Ovary (tissue), 9 donors: ENCODE measurements around the gene LAP3. TPM values are rescaled to one million over a fixed set of nuclear protein-coding genes. Genes with fewer than 3 reads are reported as not detected.

Experiments used
- DNase-seq, 5 donors: peaks; one replicate each; pipeline ENCODE4 v3.0.0-alpha.2; 2019 to 2020
- H3K27ac ChIP-seq, 2 donors: fragments of 200-600 bp; one replicate each; pipeline versions ENCODE4 v1.5.1 to v1.8.0; 2019 to 2022
- H3K27me3 ChIP-seq: fragments of 200-600 bp; one replicate; pipeline ENCODE4 v1.8.0; 2022
- H3K36me3 ChIP-seq: fragments of 200-600 bp; sonication (generic); one replicate; pipeline ENCODE4 v1.5.1; 2019
- H3K4me1 ChIP-seq: one replicate; pipeline ENCODE4 v1.8.1; 2013; ENCODE audit warnings: mild to moderate bottlenecking, moderate library complexity; ENCODE audit not compliant: insufficient read depth
- H3K4me3 ChIP-seq: fragments of 200-600 bp; sonication (generic); one replicate; pipeline ENCODE4 v1.5.1; 2017
- H3K9me3 ChIP-seq, 2 donors: fragments of 200-600 bp in 1 of 2; sonication (generic) in 1 of 2; one replicate each; pipeline versions ENCODE4 v1.5.1 to v1.8.1; 2013 to 2019; ENCODE audit warnings: mild to moderate bottlenecking in 1 of 2, moderate library complexity in 1 of 2
- EP300 ChIP-seq: sonication (generic); formaldehyde crosslinking; IDR thresholded peaks from one replicate; pipeline ENCODE4 v1.6.1; 2017; ENCODE audit warnings: antibody characterized with exemption
- POLR2A ChIP-seq: fragments of 450-650 bp; IDR thresholded peaks from one replicate; pipeline ENCODE4 v1.6.1; 2017; ENCODE audit warnings: antibody characterized with exemption, mild to moderate bottlenecking, moderate library complexity
- WGBS, 3 donors: extraction: QIAGEN DNeasy Blood & Tissue Kit in 1 of 3; methylation state at CpG; one replicate each; pipeline versions ENCODE4 v1.1.5 to v1.1.7; 2013 to 2017; 5-methylcytosine and 5-hydroxymethylcytosine counted together
- intact Hi-C, 4 donors: fragments of 100-400 bp; cut with DNase I; formaldehyde crosslinking; loops; one replicate each; pipeline versions ENCODE4 v1.11.0 to v1.15.1; 2022 to 2023
- polyA plus RNA-seq, 2 donors: library from polyadenylated mRNA; stranded (reverse); fragments of 200-250 nt in 1 of 2; fragments of 350-450 nt in 1 of 2; fragmentation: Illumina TruSeq in 1 of 2; extraction: RNeasy Lipid Tissue Mini Kit (QIAGEN cat#74804) in 1 of 2; gene quantifications; one replicate each; pipeline ENCODE4 v1.2.3, GENCODE V29; 2013 to 2014
- total RNA-seq, 7 donors: library from RNA; depleted of rRNA in 2 of 7; stranded (reverse); fragments of >200 nt in 2 of 7; fragmentation: NEBNext Ultra II Directional in 3 of 7; extraction: Animal tissue kit (Norgen Biotek cat#: 25700) in 3 of 7; gene quantifications; one replicate each; pipeline versions ENCODE4 v1.1.0 to v1.2.4, GENCODE V29; 2016 to 2023
- TF ChIP-seq, protein P1 (sequence below), 3 donors: fragments of 450-650 bp in 2 of 3; fragments of 200-600 bp in 1 of 3; IDR thresholded peaks; one replicate each; pipeline versions ENCODE4 v1.5.1 to v1.8.0; 2016 to 2022; ENCODE audit warnings: antibody characterized with exemption in 3 of 3, mild to moderate bottlenecking in 1 of 3
- donor health status: DM: no; HTN: no; CAD: no; lungs with moderate emphysema.
- donor health status: DM: no; HTN: no; CAD: no.
- donor health status: Bipolar disorder and iron deficiency.
- donor health status: DM: yes; HTN: yes; CAD: no.
- donor health status: DM: no; HTN: no; CAD: no.
- donor health status: DM: yes; HTN: yes; CAD: no.

The LAP3 gene
- total and polyA plus RNA-seq, 9 donors = 23.5 to 69.0 (median 33.9) TPM

GRCh38 chr4:17647176-17647806 is 70.3 kb downstream of the LAP3 start:
- no peaks in the 10 kb centered on the region for H3K9me3 ChIP-seq
- intact Hi-C loops = no loop called here
- no peaks in the 10 kb centered on the region for H3K4me1 ChIP-seq
- no peaks in the 10 kb centered on the region for H3K36me3 ChIP-seq
- no peak for DNase-seq
- no peak overlapping the region for H3K4me3 ChIP-seq
- no peaks in the 10 kb centered on the region for H3K27me3 ChIP-seq
- WGBS, 3 donors = 81 to 86% (median 86%) methylated on average over 9 of the region's 9 CpGs
- no peak for TF ChIP-seq POLR2A
- no peak for TF ChIP-seq EP300
- TF ChIP-seq, protein P1, sequence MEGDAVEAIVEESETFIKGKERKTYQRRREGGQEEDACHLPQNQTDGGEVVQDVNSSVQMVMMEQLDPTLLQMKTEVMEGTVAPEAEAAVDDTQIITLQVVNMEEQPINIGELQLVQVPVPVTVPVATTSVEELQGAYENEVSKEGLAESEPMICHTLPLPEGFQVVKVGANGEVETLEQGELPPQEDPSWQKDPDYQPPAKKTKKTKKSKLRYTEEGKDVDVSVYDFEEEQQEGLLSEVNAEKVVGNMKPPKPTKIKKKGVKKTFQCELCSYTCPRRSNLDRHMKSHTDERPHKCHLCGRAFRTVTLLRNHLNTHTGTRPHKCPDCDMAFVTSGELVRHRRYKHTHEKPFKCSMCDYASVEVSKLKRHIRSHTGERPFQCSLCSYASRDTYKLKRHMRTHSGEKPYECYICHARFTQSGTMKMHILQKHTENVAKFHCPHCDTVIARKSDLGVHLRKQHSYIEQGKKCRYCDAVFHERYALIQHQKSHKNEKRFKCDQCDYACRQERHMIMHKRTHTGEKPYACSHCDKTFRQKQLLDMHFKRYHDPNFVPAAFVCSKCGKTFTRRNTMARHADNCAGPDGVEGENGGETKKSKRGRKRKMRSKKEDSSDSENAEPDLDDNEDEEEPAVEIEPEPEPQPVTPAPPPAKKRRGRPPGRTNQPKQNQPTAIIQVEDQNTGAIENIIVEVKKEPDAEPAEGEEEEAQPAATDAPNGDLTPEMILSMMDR (IDR thresholded peaks at IDR 0.05) = no peak
- no peak overlapping the region for H3K27ac ChIP-seq

DNA sequence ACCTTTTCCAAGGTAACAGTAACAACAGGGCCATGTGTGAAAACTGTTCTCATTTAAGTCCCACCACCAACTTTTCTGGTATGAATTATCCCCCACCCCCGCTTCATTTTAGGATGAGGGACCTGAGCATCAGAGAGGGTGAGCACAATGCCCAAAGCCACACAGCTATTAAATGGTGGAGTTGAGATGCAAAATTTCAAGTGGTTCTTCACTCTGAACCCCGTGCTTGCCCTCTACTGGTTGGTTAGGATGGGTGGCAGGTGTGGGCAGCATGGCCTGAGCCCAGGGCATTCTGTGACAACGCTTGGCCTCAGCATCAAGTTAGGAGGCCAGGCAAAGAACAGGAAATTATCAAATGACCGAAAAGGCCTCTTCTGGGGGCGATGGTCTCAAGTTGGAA is 70.9 kb downstream of the LAP3 start:
- intact Hi-C loops = no loop called here
- no peaks in the 10 kb centered on the region for H3K4me1 ChIP-seq
- no peaks in the 10 kb centered on the region for H3K9me3 ChIP-seq
- no peaks in the 10 kb centered on the region for H3K36me3 ChIP-seq
- H3K27ac ChIP-seq = no peak overlapping the region
- no peaks in the 10 kb centered on the region for H3K27me3 ChIP-seq
- TF ChIP-seq, protein P1 (IDR thresholded peaks at IDR 0.05) = no peak
- TF ChIP-seq EP300 (no peak), POLR2A (no peak)
- H3K4me3 ChIP-seq = no peak overlapping the region
- WGBS, 3 donors = 84 to 88% (median 84%) methylated on average over 5 of the region's 5 CpGs
- no peak for DNase-seq

- TF ChIP-seq, protein P1 (IDR thresholded peaks at IDR 0.05) = no peak
- TF ChIP-seq POLR2A (no peak), EP300 (no peak)
- Histone ChIP-seq H3K27ac (no peak overlapping the region), H3K36me3 (no peaks in the 10 kb centered on the region), H3K9me3 (no peaks in the 10 kb centered on the region), H3K27me3 (no peaks in the 10 kb centered on the region), H3K4me3 (no peak overlapping the region), H3K4me1 (no peaks in the 10 kb centered on the region)
- DNase-seq = no peak
- intact Hi-C loops = no loop called here
- WGBS, 3 donors = 87 to 94% (median 93%) methylated on average over 2 of the region's 2 CpGs
These were observed 73.4 kb downstream of the LAP3 start for GRCh38 chr4:17650406-17650805.

DNA sequence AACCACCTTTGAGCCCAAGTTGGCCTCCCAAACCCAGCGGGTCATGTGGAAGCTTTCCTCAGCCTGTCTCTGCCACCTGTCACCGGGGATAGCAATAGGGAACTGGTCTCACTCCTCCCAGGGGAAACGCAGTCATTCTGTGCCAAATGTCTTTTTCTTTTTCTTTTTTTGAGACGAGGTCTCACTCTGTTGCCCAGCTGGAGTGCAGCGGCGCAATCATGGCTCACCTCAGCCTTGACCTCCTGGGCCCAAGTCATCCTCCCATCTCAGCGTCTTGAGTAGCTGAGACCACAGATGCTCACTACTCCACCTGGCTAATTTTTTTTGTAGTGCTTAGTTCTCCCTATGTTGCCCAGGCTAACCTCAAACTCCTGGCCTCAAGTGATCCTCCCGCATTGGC is 77.7 kb downstream of the LAP3 start:
- DNase-seq = no peak
- no peak overlapping the region for H3K27ac ChIP-seq
- H3K4me1 ChIP-seq = no peaks in the 10 kb centered on the region
- no peaks in the 10 kb centered on the region for H3K36me3 ChIP-seq
- TF ChIP-seq, protein P1 (IDR thresholded peaks at IDR 0.05) = no peak
- no peak for TF ChIP-seq POLR2A
- TF ChIP-seq EP300 = no peak
- WGBS, 3 donors = 61 to 72% (median 64%) methylated on average over 8 of the region's 8 CpGs
- H3K4me3 ChIP-seq = no peak overlapping the region
- no peaks in the 10 kb centered on the region for H3K27me3 ChIP-seq
- no peaks in the 10 kb centered on the region for H3K9me3 ChIP-seq
- intact Hi-C loops = no loop called here
